KBM-7 (cell line): ENCODE data around the gene VPS26C.

Experiments used
- DNase-seq: peaks from one replicate; pipeline ENCODE4 v3.0.0-alpha.2; 2015
- in situ Hi-C: fragments of 300-500 bp; cut with MboI; formaldehyde crosslinking; loops from 2 replicates; pipeline ENCODE4 v1.14.3; 2020; ENCODE audit warnings: low sequenced_read_pairs, low pct_unique_long_range_greater_than_20kb, mixed read lengths

The VPS26C gene

DNA sequence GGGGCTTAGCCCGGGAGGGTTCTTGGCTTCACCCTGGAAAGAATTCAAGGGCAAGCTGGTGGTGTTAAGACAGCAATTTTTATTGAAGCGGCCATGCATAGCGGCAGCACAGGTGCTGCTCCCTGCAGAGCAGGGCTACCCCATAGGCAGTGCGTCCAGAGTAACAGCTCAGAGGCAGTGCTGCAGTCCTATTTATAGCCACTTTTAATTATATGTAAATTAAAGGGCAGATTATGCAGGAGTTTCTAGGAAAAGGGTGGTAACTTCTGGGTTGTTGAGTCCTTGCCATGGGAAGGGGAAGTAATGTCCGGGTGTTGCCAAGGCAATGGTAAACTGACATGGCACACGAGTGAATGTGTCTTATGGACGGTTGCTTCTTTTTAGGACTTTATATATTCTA lies 57.0 kb downstream of the VPS26C start:
- DNase-seq = peak; percentile 87
- in situ Hi-C loops = no loop called here

GRCh38 chr21:37208741-37209225 lies 58.4 kb downstream of the VPS26C start:
- in situ Hi-C loops = no loop called here

DNA sequence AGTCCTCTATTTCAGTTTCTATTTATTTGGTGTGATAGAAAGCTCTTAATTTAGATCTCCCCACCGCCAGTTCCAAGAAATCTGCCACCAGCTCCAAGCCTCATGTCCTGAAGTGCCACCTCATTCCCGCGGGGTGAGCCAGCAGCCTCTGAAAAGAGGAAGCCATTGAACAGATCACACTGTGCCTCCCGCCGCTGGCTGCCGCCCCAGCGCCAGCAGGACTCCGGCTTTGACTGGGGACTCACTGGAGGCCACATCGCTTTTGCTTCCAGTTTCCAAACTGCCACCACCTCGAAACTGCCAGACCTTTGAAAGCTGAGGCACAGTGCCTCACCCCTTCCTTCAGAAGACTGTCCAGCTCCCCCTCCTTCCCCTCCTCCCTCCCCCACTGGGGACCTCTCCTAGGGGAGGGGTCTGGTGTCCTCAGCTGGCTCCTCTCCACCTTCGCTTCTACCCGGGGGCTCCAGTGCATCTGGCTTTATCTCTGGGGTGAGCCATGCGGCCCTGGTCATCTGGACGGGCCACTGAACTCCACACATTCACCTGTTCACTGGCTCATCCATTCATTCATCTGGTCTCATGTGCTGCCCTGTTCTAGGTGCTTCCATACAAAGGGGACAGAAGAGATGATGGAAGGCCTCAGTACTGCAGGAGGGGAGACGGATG lies 58.9 kb downstream of the VPS26C start:
- in situ Hi-C loops = no loop called here
- peak; percentile 90 for DNase-seq

More at GRCh38 chr21:37208741-37209225, 58.4 kb downstream of the VPS26C start:
- DNase-seq = no peak

DNA sequence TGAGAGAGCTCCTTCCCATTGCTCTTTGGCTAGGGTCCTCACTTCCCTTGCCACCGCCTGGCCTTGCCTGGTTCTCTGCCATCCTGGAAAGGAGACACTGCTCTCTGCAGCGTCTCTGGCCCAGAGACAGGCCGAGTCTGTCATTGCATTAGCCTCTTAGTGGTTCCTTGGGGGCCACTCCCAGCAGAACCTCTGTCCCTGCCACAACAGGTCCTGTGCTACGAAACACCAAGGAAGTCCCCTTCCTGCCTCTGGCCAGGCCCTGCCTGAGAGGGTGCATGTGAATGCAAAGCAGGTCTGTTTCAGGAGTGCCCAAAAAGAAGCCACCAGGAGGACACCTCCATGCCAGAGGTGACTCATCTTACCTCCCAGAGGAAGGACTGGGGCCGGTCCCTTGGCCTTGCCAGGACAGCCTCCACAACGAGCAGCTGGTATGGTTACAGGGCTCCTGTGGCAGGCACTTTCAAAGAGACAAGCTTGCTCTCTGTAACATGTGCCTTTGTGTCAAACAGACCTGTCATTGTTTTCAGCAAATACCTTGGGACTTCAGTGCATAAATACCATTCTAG lies 59.6 kb downstream of the VPS26C start:
- in situ Hi-C loops = no loop called here
- DNase-seq = no peak

GRCh38 chr21:37206496-37206895 lies 60.6 kb downstream of the VPS26C start:
- in situ Hi-C loops = no loop called here
- peak; percentile 14 for DNase-seq

DNA sequence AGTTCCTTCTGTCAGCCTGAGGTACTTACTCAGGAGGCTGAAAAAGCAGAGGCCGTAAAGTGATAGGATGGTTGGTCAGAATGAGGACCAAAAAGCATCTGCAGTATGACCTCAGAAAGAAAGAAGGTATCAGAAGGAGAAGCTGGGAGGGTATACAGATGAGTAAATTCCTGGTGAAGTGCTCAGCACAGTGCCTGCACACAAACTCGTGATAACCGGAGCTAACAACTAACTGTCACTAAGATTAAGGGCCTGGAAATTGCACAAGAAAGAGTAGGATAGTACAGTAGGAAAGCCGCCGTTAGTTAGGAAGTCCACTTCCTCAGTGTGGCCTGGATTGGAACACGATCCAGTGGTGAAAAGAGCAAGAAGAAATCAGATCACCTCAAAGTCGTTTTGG lies 62.6 kb downstream of the VPS26C start:
- no peak for DNase-seq
- in situ Hi-C loops = no loop called here

- no peak for DNase-seq
- in situ Hi-C loops = no loop called here
Measured at GRCh38 chr21:37202221-37203110, 64.7 kb downstream of the VPS26C start.

GRCh38 chr21:37200641-37201480 lies 66.3 kb downstream of the VPS26C start:
- in situ Hi-C loops = no loop called here
- no peak for DNase-seq

GRCh38 chr21:37199057-37199924 lies 67.8 kb downstream of the VPS26C start:
- in situ Hi-C loops = no loop called here
- no peak for DNase-seq

- DNase-seq = no peak
- in situ Hi-C loops = no loop called here
Measured at GRCh38 chr21:37197746-37198145, 69.4 kb downstream of the VPS26C start.

DNA sequence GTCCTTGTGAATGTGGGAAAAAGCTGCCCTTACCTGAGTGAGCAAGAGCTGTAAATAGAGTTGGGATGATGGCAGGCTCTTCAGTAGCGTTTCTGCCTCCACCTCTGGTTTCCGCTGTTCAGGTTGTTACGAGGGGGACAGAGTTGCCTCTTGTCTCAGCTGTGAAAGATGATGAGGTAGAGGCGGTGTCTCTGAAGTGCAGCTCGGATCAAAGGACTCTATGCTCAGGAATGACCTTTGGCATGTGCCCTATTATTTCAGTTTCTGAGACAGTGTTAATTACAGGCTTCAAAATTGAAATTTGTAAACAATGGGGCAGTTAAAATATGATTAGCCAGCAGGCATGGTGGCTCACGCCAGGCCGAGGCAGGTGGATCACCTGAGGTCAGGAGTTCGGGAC lies 70.3 kb downstream of the VPS26C start:
- in situ Hi-C loops = no loop called here
- no peak for DNase-seq

DNA sequence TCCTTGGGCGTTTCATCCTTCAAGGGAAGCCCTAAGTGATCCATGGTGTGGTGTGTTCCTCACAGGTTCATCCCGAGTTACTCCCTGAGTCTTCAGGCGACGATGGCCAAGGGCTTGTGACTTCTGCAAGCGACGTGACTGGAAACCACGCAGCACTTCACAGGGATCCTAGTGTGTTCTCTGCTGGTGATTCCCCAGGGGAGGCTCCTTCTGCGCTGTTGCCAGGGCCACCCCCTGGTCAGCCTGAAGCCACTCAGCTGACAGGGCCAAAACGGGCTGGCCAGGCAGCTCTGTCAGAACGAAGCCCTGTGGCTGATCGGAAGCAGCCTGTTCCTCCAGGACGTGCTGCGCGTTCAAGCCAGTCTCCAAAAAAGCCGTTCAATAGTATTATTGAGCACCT lies 71.5 kb downstream of the VPS26C start:
- no peak for DNase-seq
- in situ Hi-C loops = no loop called here

DNA sequence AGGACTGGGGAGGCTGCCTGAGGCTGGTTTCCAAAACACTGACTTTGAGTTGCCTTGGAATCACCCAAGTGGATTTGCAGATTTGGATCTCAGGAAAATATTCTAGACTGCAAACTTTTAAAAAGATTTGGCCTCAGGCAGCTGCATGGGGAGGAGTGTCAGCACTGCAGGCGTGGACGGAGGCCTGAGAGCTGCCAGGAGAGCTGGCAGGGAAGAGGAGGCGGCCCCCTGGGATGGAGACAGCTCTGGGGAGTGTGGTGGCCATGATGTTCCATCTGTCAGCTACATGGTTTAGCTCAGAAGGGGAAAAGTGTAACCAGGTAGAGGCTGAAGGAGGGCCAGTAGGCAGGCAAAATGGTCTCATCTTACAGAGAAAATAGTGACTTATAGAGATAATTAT lies 72.1 kb downstream of the VPS26C start:
- no peak for DNase-seq
- in situ Hi-C loops = no loop called here

DNA sequence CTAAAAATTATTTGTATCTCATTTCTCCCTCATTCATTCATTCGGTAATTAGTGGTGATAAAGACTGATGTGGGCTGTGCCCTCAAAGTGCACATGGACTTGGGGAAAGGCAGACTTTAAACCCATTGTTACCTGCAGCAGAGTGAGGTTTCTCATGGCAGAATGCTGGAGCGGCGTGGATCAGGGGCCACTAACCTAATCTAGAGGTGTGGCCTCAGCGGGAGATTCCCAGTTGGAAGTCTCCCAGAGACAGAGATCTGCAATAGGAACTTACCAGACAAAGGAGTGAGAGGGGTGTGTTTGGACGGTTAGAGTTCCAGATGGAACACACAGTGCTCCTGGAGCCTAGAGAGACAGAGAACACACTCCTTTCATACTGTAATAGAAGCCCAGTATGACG lies 73.5 kb downstream of the VPS26C start:
- in situ Hi-C loops = no loop called here
- DNase-seq = no peak

DNA sequence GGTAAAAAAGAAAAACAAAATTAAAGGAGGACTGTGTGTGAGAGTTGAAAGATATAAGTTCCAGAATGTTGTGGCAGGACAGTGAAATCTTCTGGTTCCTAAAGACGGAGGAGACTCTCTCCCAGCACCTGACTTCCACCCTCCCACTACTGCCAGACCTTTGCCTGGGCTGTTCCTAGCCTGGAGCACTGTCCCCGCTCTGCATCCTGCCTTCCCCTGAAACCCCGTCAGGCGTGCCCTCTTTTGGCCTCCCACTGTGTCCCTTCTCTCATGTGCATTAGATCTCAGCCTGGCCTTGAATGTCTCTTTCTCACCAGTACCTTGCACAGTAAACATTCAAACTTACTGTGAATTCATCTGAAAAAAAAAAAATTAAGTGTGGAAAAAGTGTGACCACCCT lies 74.1 kb downstream of the VPS26C start:
- in situ Hi-C loops = no loop called here

GRCh38 chr21:37192019-37192418 lies 75.1 kb downstream of the VPS26C start:
- no peak for DNase-seq

More for the DNA sequence above, 74.1 kb downstream of the VPS26C start:
- no peak for DNase-seq

GRCh38 chr21:37188825-37189224 lies 78.3 kb downstream of the VPS26C start:
- no peak for DNase-seq
- in situ Hi-C loops = no loop called here

More at GRCh38 chr21:37192019-37192418, 75.1 kb downstream of the VPS26C start:
- in situ Hi-C loops = no loop called here

DNA sequence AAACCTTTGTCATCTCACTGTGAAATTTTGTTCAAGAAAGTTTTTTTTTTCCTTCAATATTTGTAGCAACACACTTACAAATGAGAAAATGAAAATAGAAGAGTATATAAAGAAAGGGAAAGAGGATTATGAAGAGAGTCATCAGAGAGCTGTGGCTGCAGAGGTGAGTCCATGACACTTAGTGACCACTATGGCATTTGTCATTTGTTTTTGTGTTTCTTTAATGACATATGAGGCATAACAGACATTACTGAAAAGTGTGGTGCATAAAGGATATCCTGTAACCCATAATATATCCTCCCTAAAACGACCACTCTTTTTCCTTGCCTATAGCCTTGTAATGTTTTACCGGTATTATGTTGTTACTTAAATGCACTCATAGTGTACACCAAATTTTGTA lies 80.2 kb downstream of the VPS26C start:
- in situ Hi-C loops = no loop called here
- DNase-seq = no peak
